Testis (tissue), 3 donors: ENCODE data around the gene IGSF8. TPM values are rescaled to one million over a fixed set of nuclear protein-coding genes. Genes with fewer than 3 reads are reported as not detected.

Source experiments
- DNase-seq: peaks from one replicate; pipeline ENCODE4 v3.0.0-alpha.2; 2019
- H3K27ac ChIP-seq, 2 donors: fragments of 200-600 bp; sonication (generic); one replicate each; pipeline ENCODE4 v1.5.1; 2019
- H3K27me3 ChIP-seq: fragments of 200-600 bp; sonication (generic); one replicate; pipeline ENCODE4 v1.5.1; 2019
- H3K36me3 ChIP-seq: fragments of 200-600 bp; sonication (generic); one replicate; pipeline ENCODE4 v1.5.1; 2017; ENCODE audit warnings: low read depth; ENCODE audit errors: missing control alignments
- H3K4me1 ChIP-seq: fragments of 200-600 bp; sonication (generic); one replicate; pipeline ENCODE4 v1.5.1; 2019
- H3K4me3 ChIP-seq, 2 donors: fragments of 200-600 bp; sonication (generic); one replicate each; pipeline ENCODE4 v1.5.1; 2017 to 2019
- H3K9me3 ChIP-seq: fragments of 200-600 bp; sonication (generic); one replicate; pipeline ENCODE4 v1.5.1; 2017
- POLR2A ChIP-seq: fragments of 450-650 bp; IDR thresholded peaks from one replicate; pipeline ENCODE4 v1.6.1; 2017; ENCODE audit warnings: antibody characterized with exemption, mild to moderate bottlenecking, moderate library complexity
- WGBS, 2 donors: methylation state at CpG; one replicate each; pipeline ENCODE4 v1.1.5; 2018; 5-methylcytosine and 5-hydroxymethylcytosine counted together
- intact Hi-C: fragments of 100-400 bp; cut with DNase I; formaldehyde crosslinking; loops from one replicate; pipeline ENCODE4 v1.15.1; 2023; ENCODE audit warnings: low total_unique reads
- polyA plus RNA-seq: library from polyadenylated mRNA; stranded (reverse); fragments of 350-450 nt; fragmentation: Illumina TruSeq; extraction: RNeasy Lipid Tissue Mini Kit (QIAGEN cat#74804); gene quantifications from one replicate; pipeline ENCODE4 v1.2.3, GENCODE V29; 2014; ENCODE audit warnings: low read depth, low replicate concordance; ENCODE audit not compliant: insufficient read depth
- total RNA-seq, 2 donors: library from RNA; depleted of rRNA; stranded (reverse); fragments of >200 nt; gene quantifications; one replicate each; pipeline ENCODE4 v1.2.3, GENCODE V29; 2016
- TF ChIP-seq, protein P1 (sequence below), 3 experiments: fragments of 450-650 bp in 2 of 3; fragments of 200-600 bp in 1 of 3; sonication (generic) in 1 of 3; IDR thresholded peaks; one replicate each; pipeline ENCODE4 v1.5.1; 2016 to 2019; ENCODE audit warnings: antibody characterized with exemption in 3 of 3, mild to moderate bottlenecking in 2 of 3, moderate library complexity in 1 of 3

Gene IGSF8
- total and polyA plus RNA-seq, 3 donors from 2014 or later, result 79.8 to 119 (median 104) TPM

DNA sequence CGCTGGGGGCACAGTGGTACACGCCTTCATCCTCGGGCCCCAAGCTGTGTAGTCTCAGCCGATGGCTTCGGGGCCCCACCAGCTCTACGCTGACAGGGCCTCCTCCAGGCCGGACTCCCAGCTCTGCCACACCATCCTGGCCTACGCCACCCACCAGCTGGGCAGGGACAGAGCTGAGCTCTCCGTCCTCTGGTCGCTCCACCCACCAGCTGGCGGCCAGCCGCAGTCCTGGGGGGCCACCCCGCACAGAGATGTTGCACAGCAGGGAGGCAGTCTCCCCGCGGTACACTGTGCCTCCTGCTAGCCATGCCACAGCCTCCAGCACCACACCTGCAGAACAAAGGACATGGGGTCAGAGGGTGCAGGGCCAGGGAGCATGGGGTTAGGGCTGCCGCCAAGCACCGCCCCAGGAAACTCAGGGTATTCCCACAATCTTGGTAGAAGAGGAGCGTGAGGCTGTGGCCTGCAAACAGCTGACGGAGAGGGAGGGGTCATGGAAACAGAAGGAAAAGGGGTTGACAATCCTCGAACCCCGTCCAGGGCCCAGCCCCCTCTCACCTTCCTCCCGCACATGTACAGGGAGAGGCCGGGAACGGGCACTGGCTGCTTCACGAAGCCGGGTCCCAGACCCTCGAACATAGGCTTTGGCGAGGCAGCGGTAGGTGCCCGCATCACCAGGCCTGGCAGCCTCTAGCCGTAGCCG, 5.9 kb downstream of the IGSF8 start:
- no peak overlapping the region for H3K4me3 ChIP-seq
- intact Hi-C loops, result no loop called here
- peaks cover 10% of the 10 kb centered on the region for H3K4me1 ChIP-seq
- H3K27ac ChIP-seq, result no peak overlapping the region
- DNase-seq, result no peak
- H3K36me3 ChIP-seq, result no peaks in the 10 kb centered on the region
- 93 to 96% methylated on average over 11 to 32 of the region's 32 CpGs for WGBS, 2 donors
- H3K27me3 ChIP-seq, result no peaks in the 10 kb centered on the region
- no peaks in the 10 kb centered on the region for H3K9me3 ChIP-seq
- no peak for TF ChIP-seq POLR2A
- TF ChIP-seq, protein P1, sequence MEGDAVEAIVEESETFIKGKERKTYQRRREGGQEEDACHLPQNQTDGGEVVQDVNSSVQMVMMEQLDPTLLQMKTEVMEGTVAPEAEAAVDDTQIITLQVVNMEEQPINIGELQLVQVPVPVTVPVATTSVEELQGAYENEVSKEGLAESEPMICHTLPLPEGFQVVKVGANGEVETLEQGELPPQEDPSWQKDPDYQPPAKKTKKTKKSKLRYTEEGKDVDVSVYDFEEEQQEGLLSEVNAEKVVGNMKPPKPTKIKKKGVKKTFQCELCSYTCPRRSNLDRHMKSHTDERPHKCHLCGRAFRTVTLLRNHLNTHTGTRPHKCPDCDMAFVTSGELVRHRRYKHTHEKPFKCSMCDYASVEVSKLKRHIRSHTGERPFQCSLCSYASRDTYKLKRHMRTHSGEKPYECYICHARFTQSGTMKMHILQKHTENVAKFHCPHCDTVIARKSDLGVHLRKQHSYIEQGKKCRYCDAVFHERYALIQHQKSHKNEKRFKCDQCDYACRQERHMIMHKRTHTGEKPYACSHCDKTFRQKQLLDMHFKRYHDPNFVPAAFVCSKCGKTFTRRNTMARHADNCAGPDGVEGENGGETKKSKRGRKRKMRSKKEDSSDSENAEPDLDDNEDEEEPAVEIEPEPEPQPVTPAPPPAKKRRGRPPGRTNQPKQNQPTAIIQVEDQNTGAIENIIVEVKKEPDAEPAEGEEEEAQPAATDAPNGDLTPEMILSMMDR (IDR thresholded peaks at IDR 0.05), result no peak

DNA sequence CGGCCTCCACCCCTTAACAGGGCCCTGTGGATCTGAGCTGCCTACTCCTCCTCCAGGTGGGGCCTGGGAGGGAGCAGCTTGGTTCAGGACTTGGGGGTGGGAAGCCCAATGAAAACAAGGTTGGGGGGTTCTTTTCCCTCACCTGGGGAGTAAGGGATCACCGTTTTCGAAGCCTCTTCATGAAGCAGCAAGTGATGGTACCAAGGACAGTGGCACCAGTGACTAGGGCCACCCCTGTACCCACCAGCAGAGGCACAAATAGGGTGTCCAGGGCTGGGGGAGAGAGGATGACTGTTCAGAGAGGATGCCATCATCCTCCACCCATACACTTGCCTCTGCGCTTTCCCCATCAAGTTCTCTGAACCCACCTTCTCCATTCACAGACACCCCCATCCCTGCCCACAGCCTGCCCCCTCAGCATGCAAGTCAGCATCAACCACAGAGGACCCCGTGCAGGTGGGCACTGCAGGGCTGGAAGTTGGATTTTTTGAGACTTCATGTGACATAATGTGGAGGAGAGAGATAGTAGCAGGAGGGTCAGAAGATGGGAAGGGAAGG, 6.7 kb downstream of the IGSF8 start:
- 95 to 97% methylated on average over 5 of the region's 5 CpGs for WGBS, 2 donors
- Histone ChIP-seq H3K4me3 (no peak overlapping the region), H3K9me3 (no peaks in the 10 kb centered on the region), H3K36me3 (no peaks in the 10 kb centered on the region), H3K4me1 (peaks cover 3% of the 10 kb centered on the region), H3K27ac (no peak overlapping the region), H3K27me3 (no peaks in the 10 kb centered on the region)
- intact Hi-C loops, result no loop called here
- DNase-seq, result no peak
- no peak for TF ChIP-seq POLR2A
- TF ChIP-seq, protein P1 (IDR thresholded peaks at IDR 0.05), result no peak

DNA sequence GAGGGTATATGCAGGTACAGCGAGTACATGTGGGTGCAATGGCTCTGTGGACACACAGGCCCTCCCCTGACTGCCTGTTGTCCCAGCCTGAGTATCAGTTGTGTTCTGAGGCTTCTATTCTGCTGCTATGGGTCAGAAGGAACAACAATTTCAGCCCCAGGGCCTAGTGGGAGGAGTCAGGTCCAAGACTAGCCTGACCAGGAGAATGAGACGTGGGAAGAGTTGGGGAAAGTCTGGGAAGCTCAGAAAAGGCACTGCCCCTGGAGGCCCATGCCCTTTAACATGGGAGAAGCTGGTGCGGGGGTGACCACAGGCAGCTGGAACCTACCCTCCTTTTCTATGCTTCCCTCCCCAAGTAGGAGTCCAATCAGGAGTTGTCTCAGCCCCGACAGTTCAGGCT, 7.7 kb downstream of the IGSF8 start:
- WGBS, 2 donors, result 84 to 86% methylated on average over 4 of the region's 4 CpGs
- no peak overlapping the region for H3K27ac ChIP-seq
- no peaks in the 10 kb centered on the region for H3K27me3 ChIP-seq
- DNase-seq, result no peak
- TF ChIP-seq POLR2A, result no peak
- TF ChIP-seq, protein P1 (IDR thresholded peaks at IDR 0.05), result no peak
- no peaks in the 10 kb centered on the region for H3K36me3 ChIP-seq
- intact Hi-C loops, result no loop called here
- no peaks in the 10 kb centered on the region for H3K9me3 ChIP-seq
- H3K4me3 ChIP-seq, result no peak overlapping the region
- H3K4me1 ChIP-seq, result no peaks in the 10 kb centered on the region

DNA sequence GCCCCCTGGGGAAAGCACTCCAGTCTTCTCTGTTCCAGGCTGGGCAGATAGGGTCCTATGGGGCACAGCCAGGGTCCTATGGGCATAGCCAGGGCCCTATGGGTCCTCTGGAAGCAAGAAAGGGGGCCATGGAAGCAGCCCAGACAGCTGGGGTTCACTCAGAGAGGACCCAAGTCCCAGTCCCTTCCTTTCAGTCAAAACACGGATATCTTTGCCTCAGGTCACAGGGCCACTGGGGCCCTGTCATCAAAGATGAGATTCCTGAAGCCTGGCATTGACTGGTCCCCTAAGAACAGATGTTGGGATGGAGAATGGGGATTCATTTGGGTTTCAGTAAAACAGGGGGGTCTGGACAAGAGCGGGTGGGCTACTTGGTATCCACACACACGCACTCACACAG, 8.5 kb downstream of the IGSF8 start:
- intact Hi-C loops, result no loop called here
- no peaks in the 10 kb centered on the region for H3K4me1 ChIP-seq
- H3K27ac ChIP-seq, result no peak overlapping the region
- 72 to 83% methylated on average over 3 of the region's 3 CpGs for WGBS, 2 donors
- no peaks in the 10 kb centered on the region for H3K36me3 ChIP-seq
- no peak overlapping the region for H3K4me3 ChIP-seq
- TF ChIP-seq, protein P1 (IDR thresholded peaks at IDR 0.05), result no peak
- no peak for TF ChIP-seq POLR2A
- no peaks in the 10 kb centered on the region for H3K27me3 ChIP-seq
- no peak for DNase-seq
- no peaks in the 10 kb centered on the region for H3K9me3 ChIP-seq
